ENCODE data around the gene PILRB.
"Not testable (repeated sequence)": the region's sequence is repeated elsewhere in the genome, so short reads cannot be mapped to it uniquely, and the experiment has no call there.

The PILRB gene

GRCh38 chr7:100357131-100357561, 771 bp upstream of the PILRB start:
- no peak for DNase-seq

DNA sequence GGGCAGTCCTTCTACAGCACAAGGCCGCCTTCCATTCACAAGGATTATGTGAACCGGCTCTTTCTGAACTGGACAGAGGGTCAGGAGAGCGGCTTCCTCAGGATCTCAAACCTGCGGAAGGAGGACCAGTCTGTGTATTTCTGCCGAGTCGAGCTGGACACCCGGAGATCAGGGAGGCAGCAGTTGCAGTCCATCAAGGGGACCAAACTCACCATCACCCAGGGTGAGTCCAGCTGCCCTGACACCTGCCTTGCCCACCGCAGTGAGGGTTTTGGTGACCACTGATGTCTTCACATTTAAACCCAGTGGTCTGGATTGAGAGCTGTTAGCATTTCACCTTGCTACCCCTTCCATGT, 918 bp downstream of the PILRB start:
- no peak for DNase-seq

GRCh38 chr7:100360135-100360854, 2.4 kb downstream of the PILRB start:
- DNase-seq = no peak

GRCh38 chr7:100363098-100363497, 5.2 kb downstream of the PILRB start:
- no peak for DNase-seq

- DNase-seq = not testable (repeated sequence)
Measured at GRCh38 chr7:100363797-100364196, 5.9 kb downstream of the PILRB start.

- DNase-seq = no peak
Measured at GRCh38 chr7:100364480-100364879, 6.6 kb downstream of the PILRB start.

DNA sequence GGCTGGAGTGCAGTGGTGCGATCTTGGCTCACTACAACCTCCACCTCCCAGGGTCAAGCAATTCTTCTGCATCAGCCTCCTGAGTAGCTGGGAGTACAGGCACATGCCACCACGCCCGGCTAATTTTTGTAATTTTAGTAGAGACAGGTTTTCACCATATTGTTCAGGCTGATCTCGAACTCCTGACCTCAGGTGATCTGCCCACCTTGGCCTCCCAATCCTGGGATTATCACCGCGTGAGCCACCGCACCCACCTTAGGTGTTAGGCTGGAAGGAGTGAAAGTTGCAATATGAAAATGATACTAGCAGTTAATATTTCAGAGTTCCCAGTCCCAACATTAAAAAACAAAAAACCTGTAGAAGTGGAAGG, 8.1 kb downstream of the PILRB start:
- DNase-seq = not testable (repeated sequence)

DNA sequence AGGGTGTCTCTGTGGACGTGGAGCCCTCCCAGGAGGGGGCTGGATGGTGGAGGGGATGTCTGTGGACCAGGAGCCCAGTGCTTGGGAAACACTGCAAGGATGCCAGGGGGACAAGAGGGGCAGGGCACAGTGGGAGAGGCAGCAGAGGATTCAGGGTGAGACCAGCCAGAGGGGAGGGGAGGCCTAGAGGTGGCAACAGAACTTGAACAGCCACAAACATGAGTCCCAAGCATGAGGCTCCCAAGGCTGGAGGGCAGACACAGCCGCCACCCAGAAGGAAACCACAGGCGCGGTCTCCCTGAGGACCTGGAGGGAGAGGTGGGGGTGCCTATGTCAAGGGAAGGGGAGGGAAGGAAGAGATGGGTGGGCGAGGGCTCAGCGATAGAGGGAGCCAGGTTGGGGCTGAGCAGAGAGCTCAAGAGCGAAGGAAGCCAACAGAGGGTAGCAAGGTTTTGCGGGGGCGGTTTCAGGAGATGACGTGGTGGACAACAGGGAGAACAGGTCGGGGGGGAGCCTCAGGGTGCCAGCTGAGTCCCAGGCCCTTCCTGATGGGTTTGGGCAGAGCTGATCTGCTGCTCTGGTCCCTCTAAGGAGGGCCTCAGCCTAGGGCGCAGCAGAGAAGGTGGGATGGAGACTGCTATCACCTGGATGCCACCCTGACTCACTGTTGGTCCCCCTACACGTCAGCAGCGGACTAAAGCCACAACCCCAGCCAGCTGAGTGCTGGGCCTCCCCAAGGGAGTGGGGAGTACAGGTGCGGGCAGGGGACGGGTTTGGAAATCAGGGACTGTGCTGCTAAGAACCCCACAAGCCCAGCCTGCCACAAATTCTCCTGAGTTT, 8.7 kb downstream of the PILRB start:
- no peak for DNase-seq

DNA sequence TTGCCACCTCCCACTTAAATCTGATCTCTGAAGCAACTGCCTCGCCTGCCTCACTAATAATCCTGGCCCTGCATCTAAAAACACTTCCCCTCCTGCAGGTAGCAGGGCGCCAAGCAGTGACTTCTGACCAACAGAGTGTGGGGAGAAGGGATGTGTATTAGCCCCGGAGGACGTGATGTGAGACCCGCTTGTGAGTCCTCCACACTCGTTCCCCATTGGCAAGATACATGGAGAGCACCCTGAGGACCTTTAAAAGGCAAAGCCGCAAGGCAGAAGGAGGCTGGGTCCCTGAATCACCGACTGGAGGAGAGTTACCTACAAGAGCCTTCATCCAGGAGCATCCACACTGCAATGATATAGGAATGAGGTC, 9.3 kb downstream of the PILRB start:
- no peak for DNase-seq

- DNase-seq = no peak
Measured at GRCh38 chr7:100367676-100368613, 10.0 kb downstream of the PILRB start.

GRCh38 chr7:100369105-100369504, 11.2 kb downstream of the PILRB start:
- no peak for DNase-seq

GRCh38 chr7:100370303-100370702, 12.4 kb downstream of the PILRB start:
- no peak for DNase-seq

- no peak for DNase-seq
Measured at GRCh38 chr7:100370746-100371145, 12.8 kb downstream of the PILRB start.

DNA sequence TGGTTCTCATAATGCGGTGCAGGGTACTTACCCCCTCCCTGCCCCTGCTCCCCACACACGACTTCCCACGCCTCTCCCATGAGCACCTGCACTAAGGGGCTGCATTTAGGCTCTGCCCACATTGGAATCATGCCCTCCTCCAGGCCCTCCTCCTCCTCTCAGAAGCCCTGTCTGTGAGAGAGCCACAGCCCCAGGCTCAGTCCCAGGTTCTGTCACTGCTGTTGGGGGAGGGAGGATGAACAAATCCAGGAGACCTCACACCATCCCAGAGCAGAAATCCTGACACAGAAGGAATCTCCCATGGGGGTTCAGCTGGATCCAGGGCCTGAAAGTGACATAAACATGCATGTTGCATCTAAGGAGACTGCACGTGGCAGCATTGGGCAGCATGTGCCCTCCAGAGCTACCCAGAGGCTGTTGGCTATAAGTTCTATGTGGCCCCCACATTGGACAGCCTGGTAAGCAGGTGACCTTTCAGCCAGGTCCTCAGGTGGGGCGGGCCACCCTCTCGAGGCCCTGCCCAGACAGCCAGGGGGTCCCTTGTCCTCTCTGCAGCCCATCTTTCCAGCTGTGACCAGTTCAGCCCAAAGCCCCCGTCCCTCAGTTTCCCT, 13.7 kb downstream of the PILRB start:
- no peak for DNase-seq

- DNase-seq = no peak
Measured at GRCh38 chr7:100372256-100372655, 14.3 kb downstream of the PILRB start.

GRCh38 chr7:100372694-100373093, 14.8 kb downstream of the PILRB start:
- DNase-seq = no peak

DNA sequence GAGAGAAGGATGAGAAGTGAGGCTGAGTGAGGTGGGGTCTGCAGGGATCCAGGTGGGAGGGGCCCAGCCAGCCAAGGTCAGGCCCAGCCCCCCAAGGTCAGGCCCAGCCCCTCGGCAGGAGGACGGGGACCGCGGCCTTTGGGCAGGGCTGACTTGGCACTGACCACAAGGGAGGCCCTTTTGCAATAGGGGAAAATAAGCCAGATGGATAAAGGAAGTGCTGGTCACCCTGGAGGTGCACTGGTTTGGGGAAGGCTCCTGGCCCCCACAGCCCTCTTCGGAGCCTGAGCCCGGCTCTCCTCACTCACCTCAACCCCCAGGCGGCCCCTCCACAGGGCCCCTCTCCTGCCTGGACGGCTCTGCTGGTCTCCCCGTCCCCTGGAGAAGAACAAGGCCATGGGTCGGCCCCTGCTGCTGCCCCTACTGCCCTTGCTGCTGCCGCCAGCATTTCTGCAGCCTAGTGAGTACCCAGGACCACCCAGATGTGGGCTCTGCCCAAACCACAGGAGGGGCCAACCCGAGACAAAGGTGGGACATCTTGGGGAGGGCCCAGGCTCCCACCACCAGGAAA, 15.4 kb downstream of the PILRB start, which contains the start of gene PILRA:
Gene PILRA, plus strand, starts transcription at position 227 of the 571 bp plus-strand sequence. Its CDS starts 170 bp downstream, at position 397.
- DNase-seq = no peak

GRCh38 chr7:100373870-100374598, 16.1 kb downstream of the PILRB start:
- DNase-seq = not testable (repeated sequence)

- no peak for DNase-seq
Measured at GRCh38 chr7:100374601-100375000, 16.7 kb downstream of the PILRB start.

DNA sequence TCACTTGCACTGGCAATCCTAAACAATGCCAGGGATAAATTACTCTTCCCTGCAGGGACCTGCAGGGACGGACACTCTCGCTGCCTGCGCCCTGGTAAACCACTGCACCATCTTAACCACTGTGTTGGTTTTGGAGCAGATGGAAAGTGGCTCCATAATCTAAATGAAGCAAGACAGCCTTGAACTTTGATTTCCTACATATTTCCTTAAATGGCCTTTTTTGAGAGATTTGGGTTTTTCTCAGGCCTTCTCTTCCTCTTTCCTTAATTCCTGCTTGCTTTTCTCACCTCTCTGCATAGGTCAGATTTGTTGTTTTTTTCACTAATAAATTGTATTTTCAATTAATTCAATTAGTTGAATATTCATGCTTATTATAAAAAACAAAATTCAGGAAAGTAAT, 18.1 kb downstream of the PILRB start:
- DNase-seq = no peak

GRCh38 chr7:100378114-100378755, 20.3 kb downstream of the PILRB start:
- DNase-seq = no peak
